Activated gamma-delta T cell treated with anti-CD3 and anti-CD28 coated beads, Interleukin-2, amount 50 U/mL, for 16 hours (primary cell): ENCODE results near the gene HCFC1R1.

Experiments used
- DNase-seq: peaks from one replicate; pipeline ENCODE4 v3.0.0-alpha.2; 2020; ENCODE audit warnings: low read depth

Gene HCFC1R1

DNA sequence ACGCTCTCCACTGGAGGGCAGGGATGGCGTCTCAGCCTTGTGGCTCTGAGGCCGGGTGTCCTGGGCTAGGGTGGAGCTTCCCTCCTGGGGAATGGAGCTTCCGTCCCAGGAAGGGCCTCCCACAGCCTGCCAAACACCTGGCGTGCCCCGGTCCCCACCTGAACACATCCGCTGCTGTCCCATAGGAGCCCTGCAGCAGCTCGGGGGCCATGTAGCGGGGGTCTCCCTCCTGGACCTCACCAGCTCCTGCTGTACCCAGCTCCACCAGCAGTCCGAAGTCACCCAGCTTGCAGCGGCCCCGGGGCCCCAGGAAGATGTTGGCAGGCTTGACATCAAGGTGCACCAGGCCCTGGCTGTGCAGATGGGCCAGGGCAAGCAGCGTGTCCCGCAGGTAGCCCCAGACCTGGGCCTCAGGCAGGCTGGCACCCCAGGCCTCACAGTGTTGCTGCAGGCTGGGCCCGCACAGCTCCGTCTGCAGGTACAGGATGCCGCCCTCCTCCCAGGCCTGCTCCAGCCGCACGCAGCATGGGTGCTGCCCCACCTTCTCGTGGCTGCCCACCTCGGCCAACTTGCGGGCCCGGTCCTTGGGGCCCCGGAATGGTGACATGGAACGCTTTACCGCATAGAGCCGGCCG, 48.5 kb downstream of the HCFC1R1 start:
- no peak for DNase-seq

DNA sequence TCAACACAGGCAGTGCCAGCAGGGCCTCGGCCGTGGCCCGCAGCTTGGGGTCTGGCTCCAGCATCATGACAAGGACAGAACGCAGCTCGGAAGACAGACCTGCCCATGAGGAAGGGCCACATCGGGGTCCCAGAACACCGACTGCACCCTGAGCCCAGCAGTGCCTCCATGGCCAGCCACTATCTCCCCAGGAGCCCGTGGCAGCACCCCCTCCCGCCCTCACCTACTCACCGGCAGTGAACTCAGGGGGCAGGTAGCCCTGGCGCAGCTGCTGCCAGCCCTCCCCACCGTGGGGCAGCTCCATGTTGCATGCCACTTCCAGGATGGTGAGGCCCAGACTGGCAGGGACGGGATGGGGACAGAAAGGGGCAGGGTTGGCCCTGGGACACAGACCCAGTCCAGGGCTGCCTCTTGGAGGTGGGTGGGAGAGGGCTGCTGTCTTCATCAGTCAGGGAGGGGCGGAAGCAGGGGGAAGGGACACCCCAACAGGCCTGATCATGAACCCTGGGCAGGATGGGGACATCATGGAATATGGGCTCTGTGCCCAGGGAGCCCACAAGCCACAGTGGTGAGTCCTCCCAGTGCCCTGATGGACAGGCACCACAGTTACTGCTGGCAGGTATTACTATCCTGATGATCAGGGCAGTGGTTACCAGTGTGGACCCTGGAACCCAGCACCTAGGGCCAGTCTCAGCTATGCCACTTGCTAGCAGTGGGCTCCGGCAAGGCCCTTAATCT, 49.3 kb downstream of the HCFC1R1 start:
- no peak for DNase-seq

DNA sequence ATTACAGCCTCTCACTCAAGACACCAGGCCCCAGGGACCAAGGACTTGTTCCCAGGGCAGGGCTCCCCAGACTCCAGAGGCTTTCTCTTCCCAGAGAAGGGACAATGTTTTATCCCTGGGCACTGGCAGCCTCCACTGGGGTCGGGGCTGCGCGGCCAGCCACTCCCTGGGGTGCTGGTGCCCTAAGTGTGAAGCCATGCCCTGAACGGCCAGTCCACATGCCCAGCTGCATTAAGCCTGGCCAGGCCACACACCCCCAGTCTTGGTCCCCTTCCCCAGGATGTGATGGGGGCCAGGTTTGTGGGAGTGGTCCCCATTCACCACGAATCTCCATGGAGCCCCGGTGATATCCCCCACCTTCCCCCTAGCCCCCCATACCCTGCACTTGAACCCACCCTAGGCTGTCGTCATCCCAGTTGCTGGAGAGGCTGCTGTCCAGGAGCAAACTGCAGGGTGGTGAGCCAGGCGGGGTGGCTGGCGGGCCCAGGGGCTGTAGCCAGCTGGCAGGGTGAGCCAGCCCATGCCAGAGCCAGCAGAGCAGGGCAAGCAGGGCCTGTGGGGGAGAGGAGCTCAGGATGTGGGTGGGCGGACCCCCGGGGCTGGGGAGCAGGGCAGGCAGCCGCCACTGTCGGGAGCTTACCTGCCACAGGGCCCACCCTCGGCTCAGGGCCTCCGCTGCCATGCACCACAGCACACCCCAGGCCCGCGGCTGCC, 50.0 kb downstream of the HCFC1R1 start:
- DNase-seq: no peak

DNA sequence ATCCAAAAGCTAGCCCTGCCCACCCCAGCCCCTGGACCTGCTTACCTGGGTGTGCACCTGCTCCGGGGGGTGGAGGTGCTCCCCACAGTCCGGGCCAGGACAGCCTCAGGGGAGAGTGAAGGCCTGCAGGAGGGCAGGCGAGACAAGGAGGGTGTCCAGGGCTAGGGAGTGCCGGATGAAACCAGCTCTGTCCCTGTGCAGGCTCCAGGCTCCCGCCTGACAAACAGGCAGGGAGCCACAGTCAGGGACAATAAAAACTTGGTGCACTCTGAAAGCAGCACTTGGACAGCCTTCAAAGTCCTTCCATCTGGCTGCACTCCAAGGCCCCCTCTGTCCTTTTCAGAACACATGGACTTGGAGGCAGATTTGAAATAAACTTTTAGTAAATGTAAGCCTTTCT, 50.6 kb downstream of the HCFC1R1 start:
- DNase-seq: no peak
